H1 (cell line): ENCODE data around the gene PAX5. TPM values are rescaled to one million over a fixed set of nuclear protein-coding genes. Genes with fewer than 3 reads are reported as not detected.

Experiments used
- CTCF ChIA-PET: fragments of 300-600 bp; sonication (Branson Sonifier 250); formaldehyde crosslinking; loops from one replicate; lab custom pipeline; 2021; ENCODE audit not compliant: partially characterized antibody; lab: Charles Lee
- POLR2A ChIA-PET: fragments of 300-600 bp; sonication (Branson Sonifier 250); formaldehyde crosslinking; loops from one replicate; lab custom pipeline; 2021; ENCODE audit warnings: inconsistent platforms; ENCODE audit not compliant: partially characterized antibody; lab: Charles Lee
- DNase-seq, 2 experiments: peaks; one replicate each; pipeline versions ENCODE4 v3.0.0 to v3.0.0-alpha.2; 2010 to 2022; ENCODE audit warnings: low spot score in 2 of 2, low read depth in 1 of 2, mixed read lengths in 1 of 2
- FAIRE-seq: peaks from 2 replicates; lab custom pipeline; 2011; peaks lifted over from hg19 to GRCh38; lab: Jason Lieb, UNC
- H2AFZ ChIP-seq: 2 replicates; pipeline ENCODE4 v1.8.1; 2012; ENCODE audit warnings: low read length, inconsistent platforms
- H2AK5ac ChIP-seq: 2 replicates; pipeline ENCODE4 v1.6.1; 2013; ENCODE audit warnings: low read depth, low read length
- H2BK120ac ChIP-seq: replicated peaks from 2 replicates; pipeline ENCODE3; 2013; ENCODE audit warnings: low read depth, low read length, inconsistent platforms
- H2BK12ac ChIP-seq: 2 replicates; pipeline ENCODE4 v1.6.1; 2013; ENCODE audit warnings: low read depth, low read length
- H2BK15ac ChIP-seq: 2 replicates; pipeline ENCODE4 v1.6.1; 2013; ENCODE audit warnings: low read length
- H2BK20ac ChIP-seq: 2 replicates; pipeline ENCODE4 v1.6.1; 2013; ENCODE audit warnings: low read length
- H2BK5ac ChIP-seq: 2 replicates; pipeline ENCODE4 v1.6.1; 2013; ENCODE audit warnings: low read depth, low read length
- H3K14ac ChIP-seq: 2 replicates; pipeline ENCODE4 v1.6.1; 2013; ENCODE audit warnings: inconsistent platforms; ENCODE audit not compliant: insufficient read length
- H3K18ac ChIP-seq: 2 replicates; pipeline ENCODE4 v1.6.1; 2013; ENCODE audit warnings: low read length; ENCODE audit errors: extremely low read depth
- H3K23ac ChIP-seq: 2 replicates; pipeline ENCODE4 v1.6.1; 2013; ENCODE audit warnings: inconsistent platforms; ENCODE audit not compliant: insufficient read length
- H3K23me2 ChIP-seq: 2 replicates; pipeline ENCODE4 v1.6.1; 2013; ENCODE audit warnings: low read depth, low read length
- H3K27ac ChIP-seq: 2 replicates; pipeline ENCODE4 v1.6.1; 2011; ENCODE audit warnings: low read depth, low read length, inconsistent platforms
- H3K27me3 ChIP-seq, 4 experiments: replicated peaks in 1 of 4; 1 replicate in 1 of 4; 2 replicates in 3 of 4; pipeline versions ENCODE4 v1.6.1 to v1.8.1; 2011 to 2013; ENCODE audit warnings: low read length in 3 of 4, mild to moderate bottlenecking in 3 of 4, inconsistent platforms in 2 of 4, mixed read lengths in 2 of 4, moderate library complexity in 1 of 4; ENCODE audit not compliant: control insufficient read depth in 3 of 4, insufficient read depth in 3 of 4; ENCODE audit errors: extremely low read depth in 1 of 4
- H3K36me3 ChIP-seq, 4 experiments: 2 replicates each; pipeline versions ENCODE4 v1.6.1 to v1.8.1; 2011 to 2013; ENCODE audit warnings: mild to moderate bottlenecking in 4 of 4, low read length in 3 of 4, moderate library complexity in 2 of 4, control low read depth in 1 of 4, inconsistent platforms in 1 of 4; ENCODE audit not compliant: insufficient read depth in 4 of 4, control insufficient read depth in 2 of 4
- H3K4ac ChIP-seq: replicated peaks from 2 replicates; pipeline ENCODE3; 2013; ENCODE audit warnings: low read length, low read depth, mixed read lengths, inconsistent platforms; ENCODE audit not compliant: insufficient read length
- H3K4me1 ChIP-seq, 4 experiments: replicated peaks in 1 of 4; 1 replicate in 1 of 4; 2 replicates in 3 of 4; pipeline versions ENCODE4 v1.6.1 to v1.8.1; 2011 to 2013; ENCODE audit warnings: low read length in 3 of 4, inconsistent platforms in 2 of 4, mixed read lengths in 1 of 4; ENCODE audit not compliant: insufficient read depth in 4 of 4, control insufficient read depth in 3 of 4
- H3K4me2 ChIP-seq, 2 experiments: 2 replicates each; pipeline versions ENCODE4 v1.6.1 to v1.8.1; 2011 to 2013; ENCODE audit warnings: low read depth in 2 of 2, low read length in 2 of 2, control low read depth in 1 of 2, inconsistent platforms in 1 of 2, mild to moderate bottlenecking in 1 of 2; ENCODE audit not compliant: insufficient read depth in 1 of 2
- H3K4me3 ChIP-seq, 4 experiments: fragments of 200-600, 300-600 bp in 1 of 4; sonication (generic), shearing (Covaris generic), sonication (Bioruptor Twin) in 1 of 4; 2 replicates each; pipeline versions ENCODE4 v1.5.1 to v1.8.1; 2011 to 2016; ENCODE audit warnings: low read length in 4 of 4, low read depth in 3 of 4, control low read depth in 2 of 4, inconsistent platforms in 2 of 4, mild to moderate bottlenecking in 2 of 4, mixed read lengths in 1 of 4, moderate library complexity in 1 of 4; ENCODE audit not compliant: insufficient read depth in 2 of 4; ENCODE audit errors: extremely low read depth in 1 of 4
- H3K56ac ChIP-seq: replicated peaks from 2 replicates; pipeline ENCODE3; 2013; ENCODE audit warnings: low read depth, mild to moderate bottlenecking, mixed read lengths, low read length, inconsistent platforms; ENCODE audit not compliant: insufficient read length
- H3K79me1 ChIP-seq: 2 replicates; pipeline ENCODE4 v1.6.1; 2013; ENCODE audit warnings: low read depth, low read length, control low read depth
- H3K79me2 ChIP-seq, 2 experiments: 2 replicates each; pipeline versions ENCODE4 v1.6.1 to v1.8.1; 2012 to 2013; ENCODE audit warnings: low read length in 2 of 2, mild to moderate bottlenecking in 2 of 2, inconsistent platforms in 1 of 2; ENCODE audit not compliant: insufficient read depth in 2 of 2, control insufficient read depth in 1 of 2
- H3K9ac ChIP-seq, 4 experiments: replicated peaks in 1 of 4; 1 replicate in 1 of 4; 2 replicates in 3 of 4; pipeline versions ENCODE4 v1.6.1 to v1.8.1; 2011 to 2013; ENCODE audit warnings: low read depth in 3 of 4, low read length in 3 of 4, control low read depth in 2 of 4, mild to moderate bottlenecking in 2 of 4, moderate library complexity in 2 of 4, inconsistent platforms in 1 of 4; ENCODE audit errors: extremely low read depth in 1 of 4
- H3K9me3 ChIP-seq, 2 experiments: 2 replicates each; pipeline versions ENCODE4 v1.6.1 to v1.8.1; 2012 to 2013; ENCODE audit warnings: mild to moderate bottlenecking in 2 of 2, moderate library complexity in 2 of 2, control low read depth in 1 of 2, inconsistent platforms in 1 of 2, low read depth in 1 of 2, low read length in 1 of 2, mixed read lengths in 1 of 2; ENCODE audit not compliant: insufficient read depth in 2 of 2
- H4K20me1 ChIP-seq, 2 experiments: replicated peaks in 1 of 2; 2 replicates each; pipeline versions ENCODE3 to v1.8.1; 2011 to 2013; ENCODE audit warnings: inconsistent platforms in 2 of 2, low read length in 2 of 2, mild to moderate bottlenecking in 1 of 2; ENCODE audit not compliant: insufficient read depth in 2 of 2, control insufficient read depth in 1 of 2
- H4K5ac ChIP-seq: 2 replicates; pipeline ENCODE4 v1.6.1; 2013; ENCODE audit warnings: low read length, low read depth, mixed read lengths, inconsistent platforms; ENCODE audit not compliant: insufficient read length
- H4K8ac ChIP-seq: 2 replicates; pipeline ENCODE4 v1.8.0; 2013; ENCODE audit warnings: mild to moderate bottlenecking, moderate library complexity, low read length, inconsistent platforms; ENCODE audit not compliant: insufficient read depth; ENCODE audit errors: extremely low read depth
- H4K91ac ChIP-seq: replicated peaks from 2 replicates; pipeline ENCODE3; 2013; ENCODE audit warnings: low read length, mixed read lengths, inconsistent platforms; ENCODE audit not compliant: insufficient read length
- CHD1 ChIP-seq: IDR thresholded peaks from 2 replicates; pipeline ENCODE4 v1.6.1; 2012; ENCODE audit warnings: low read depth, low read length, improper control_type of control experiment
- JUND ChIP-seq: IDR thresholded peaks from 2 replicates; pipeline ENCODE4 v1.6.1; 2011; ENCODE audit warnings: mild to moderate bottlenecking, improper control_type of control experiment, low read length
- RAD21 ChIP-seq, 2 experiments: IDR thresholded peaks in 1 of 2; conservative IDR thresholded peaks in 1 of 2; 2 replicates each; pipeline ENCODE4 v1.6.1; 2011; ENCODE audit warnings: low read depth in 2 of 2, low read length in 2 of 2, improper control_type of control experiment in 1 of 2, inconsistent platforms in 1 of 2, mild to moderate bottlenecking in 1 of 2, moderate library complexity in 1 of 2
- SP1 ChIP-seq: IDR thresholded peaks from 2 replicates; pipeline ENCODE4 v1.6.1; 2011; ENCODE audit warnings: low read depth, low read length
- WGBS, 2 experiments: shearing (Covaris generic) in 1 of 2; methylation state at CpG; one replicate each; pipeline versions ENCODE4 v1.1.6 to v1.1.7; 2013 to 2015; ENCODE audit warnings: low lambda C conversion rate in 2 of 2, mixed read lengths in 2 of 2, inconsistent platforms in 1 of 2, low coverage in 1 of 2, missing lambda C conversion rate in 1 of 2; ENCODE audit not compliant: insufficient replicate concordance in 2 of 2, insufficient coverage in 1 of 2, insufficient read length in 1 of 2; ENCODE audit errors: extremely low coverage in 1 of 2, missing lambda C conversion rate in 1 of 2; 5-methylcytosine and 5-hydroxymethylcytosine counted together
- polyA plus RNA-seq, 7 experiments: library from polyadenylated mRNA; depleted of rRNA in 3 of 7; stranded (reverse) in 5 of 7; unstranded in 2 of 7; fragments of >200 nt in 5 of 7; fragments of 200-250 nt in 2 of 7; gene quantifications; 1 replicate in 5 of 7; 2 replicates in 1 of 7; 4 replicates in 1 of 7; pipeline versions ENCODE4 v1.2.1 to v1.2.3, GENCODE V29; 2011 to 2013; ENCODE audit warnings: missing spikeins in 2 of 7, mixed read lengths in 2 of 7
- total RNA-seq: library from RNA; stranded (reverse); fragmentation: NEBNext Ultra II Directional; extraction: Animal tissue kit (Norgen Biotek cat#: 25700); gene quantifications from 2 replicates; pipeline ENCODE4 v1.2.1, GENCODE V29; 2021
- TF ChIP-seq, protein P1 (sequence below), 3 experiments: IDR thresholded peaks; 1 replicate in 2 of 3; 2 replicates in 1 of 3; pipeline versions ENCODE4 v1.5.1 to v1.6.1; 2011; ENCODE audit warnings: low read length in 3 of 3, mild to moderate bottlenecking in 3 of 3, inconsistent platforms in 2 of 3, low read depth in 1 of 3, moderate library complexity in 1 of 3; ENCODE audit not compliant: insufficient read depth in 1 of 3; ENCODE audit errors: control extremely low read depth in 1 of 3

Gene PAX5
- total and polyA plus RNA-seq, 2 of the 8 experiments (the other 6 are each of a cell fraction or from before 2014, with no cell fraction given): 0.29 to 0.43 TPM

DNA sequence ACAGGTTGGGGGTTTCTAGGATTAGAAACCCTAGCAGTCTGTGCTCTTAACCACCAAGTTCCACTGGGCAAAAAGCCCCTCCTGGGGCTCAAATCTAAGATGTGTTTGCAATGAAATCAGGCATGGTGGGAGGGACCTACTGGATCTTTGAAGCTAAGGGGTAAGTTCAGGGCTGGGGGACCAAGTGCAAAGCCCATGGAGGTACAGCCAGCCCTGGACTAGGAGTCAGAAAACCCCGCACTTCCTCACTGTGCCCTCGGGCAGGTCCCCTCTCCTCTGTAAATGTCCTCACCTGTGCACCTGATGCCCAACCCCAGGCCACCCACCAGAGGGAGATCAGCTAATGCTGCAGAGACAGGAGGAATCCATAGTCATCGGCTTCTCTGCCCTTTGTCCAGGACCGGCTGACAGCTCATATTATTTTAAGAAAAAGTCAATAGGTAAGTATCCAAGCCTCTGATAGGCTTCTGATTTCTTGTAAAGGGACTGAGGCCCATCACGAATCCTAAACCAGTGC lies 138.3 kb downstream of the PAX5 start:
- H3K4me3 ChIP-seq: no peak overlapping the region
- no peak for TF ChIP-seq SP1
- no peak for TF ChIP-seq JUND
- no peak for TF ChIP-seq CHD1
- peak; percentile 20 to 37; a peak in 3 of 4 replicates for TF ChIP-seq RAD21 (IDR thresholded peaks at IDR 0.05 in 1 of 2, conservative IDR thresholded peaks at IDR 0.05 in 1 of 2; ENCODE audit: low read depth in 2 of 2, low read length in 2 of 2)
- TF ChIP-seq, protein P1, sequence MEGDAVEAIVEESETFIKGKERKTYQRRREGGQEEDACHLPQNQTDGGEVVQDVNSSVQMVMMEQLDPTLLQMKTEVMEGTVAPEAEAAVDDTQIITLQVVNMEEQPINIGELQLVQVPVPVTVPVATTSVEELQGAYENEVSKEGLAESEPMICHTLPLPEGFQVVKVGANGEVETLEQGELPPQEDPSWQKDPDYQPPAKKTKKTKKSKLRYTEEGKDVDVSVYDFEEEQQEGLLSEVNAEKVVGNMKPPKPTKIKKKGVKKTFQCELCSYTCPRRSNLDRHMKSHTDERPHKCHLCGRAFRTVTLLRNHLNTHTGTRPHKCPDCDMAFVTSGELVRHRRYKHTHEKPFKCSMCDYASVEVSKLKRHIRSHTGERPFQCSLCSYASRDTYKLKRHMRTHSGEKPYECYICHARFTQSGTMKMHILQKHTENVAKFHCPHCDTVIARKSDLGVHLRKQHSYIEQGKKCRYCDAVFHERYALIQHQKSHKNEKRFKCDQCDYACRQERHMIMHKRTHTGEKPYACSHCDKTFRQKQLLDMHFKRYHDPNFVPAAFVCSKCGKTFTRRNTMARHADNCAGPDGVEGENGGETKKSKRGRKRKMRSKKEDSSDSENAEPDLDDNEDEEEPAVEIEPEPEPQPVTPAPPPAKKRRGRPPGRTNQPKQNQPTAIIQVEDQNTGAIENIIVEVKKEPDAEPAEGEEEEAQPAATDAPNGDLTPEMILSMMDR (IDR thresholded peaks at IDR 0.05; ENCODE audit: control extremely low read depth in 1 of 3, insufficient read depth in 1 of 3, low read depth in 1 of 3, low read length in 3 of 3): peak in 2 of 3 experiments; percentile 36 to 37; a peak in 3 of 4 replicates

More for the DNA sequence above, 138.3 kb downstream of the PAX5 start:
- Histone ChIP-seq H3K27ac (no peak overlapping the region), H3K4me2 (no peak overlapping the region), H2AK5ac (no peak overlapping the region), H3K36me3 (no peaks in the 10 kb centered on the region), H4K20me1 (no peaks in the 10 kb centered on the region), H3K14ac (no peak overlapping the region), H3K56ac (no peak overlapping the region), H3K9me3 (no peaks in the 10 kb centered on the region), H3K23me2 (no peaks in the 10 kb centered on the region), H2AFZ (no peak overlapping the region), H4K91ac (no peak overlapping the region), H3K4me1 (peaks cover 0 to 5% (median 0%) of the 10 kb centered on the region in 4 experiments; a peak in 3 of 7 replicates), H4K8ac (no peak overlapping the region), H3K23ac (no peak overlapping the region), H2BK15ac (no peak overlapping the region), H3K79me2 (no peaks in the 10 kb centered on the region), H3K18ac (no peak overlapping the region), H2BK5ac (no peak overlapping the region), H2BK12ac (no peak overlapping the region), H4K5ac (no peak overlapping the region), H3K4ac (no peak overlapping the region), H2BK20ac (no peak overlapping the region), H3K79me1 (no peaks in the 10 kb centered on the region), H2BK120ac (no peak overlapping the region), H3K27me3 (no peaks in the 10 kb centered on the region), H3K9ac (no peak overlapping the region)
- DNase-seq: no peak
- FAIRE-seq: no peak
- ChIA-PET POLR2A (interaction anchor here (1.2 kb wide), 1 partner anchor 13 kb away, joined by 3 read pairs; no protein-coding TSS in a partner anchor), CTCF (interaction anchor here (0.6 to 10.4 kb wide), 10 partner anchors 10 to 95 kb away, joined by 3 to 99 read pairs (median 6); no protein-coding TSS in a partner anchor)
- 90% methylated on average over 5 of the region's 5 CpGs; no CpG with 5 or more reads in 1 of the 2 experiments for WGBS, 2 experiments
